A549 (cell line): ENCODE results near the gene STPG4. TPM values are rescaled to one million over a fixed set of nuclear protein-coding genes. Genes with fewer than 3 reads are reported as not detected.

Source experiments
- ATAC-seq, 2 experiments: fragments of 200-7000 bp in 1 of 2; fragments of >200 bp in 1 of 2; cut with Nextera tagmentation in 1 of 2; cut with Tn5 transposase in 1 of 2; 3 replicates each; pipeline versions ENCODE4 v1.8.0 to v1.9.1; 2018 to 2020; ENCODE audit warnings: mild to moderate bottlenecking in 1 of 2, moderate library complexity in 1 of 2
- CTCF ChIA-PET: fragments of 300-600 bp; sonication (Branson Sonifier 250); formaldehyde crosslinking; extraction: SDS; loops from one replicate; lab custom pipeline; 2021; ENCODE audit warnings: antibody characterized with exemption, inconsistent platforms; lab: Yijun Ruan, JAX
- POLR2A ChIA-PET: fragments of 350-600 bp; formaldehyde crosslinking; extraction: SDS; loops from one replicate; lab custom pipeline; 2021; ENCODE audit warnings: antibody characterized with exemption, inconsistent platforms; lab: Yijun Ruan, JAX
- DNase-seq, 2 experiments: peaks; one replicate each; pipeline versions ENCODE4 v3.0.0 to v3.0.0-alpha.2; 2011 to 2016; ENCODE audit warnings: low read depth in 1 of 2, low spot score in 1 of 2
- FAIRE-seq: peaks from 2 replicates; lab custom pipeline; 2011; peaks lifted over from hg19 to GRCh38; lab: Jason Lieb, UNC
- H3K27ac ChIP-seq, 2 experiments: fragments of >200 bp; sonication (Bioruptor Twin); formaldehyde crosslinking; 3 replicates each; pipeline ENCODE4 v1.5.1; 2016 to 2017
- H3K4me1 ChIP-seq: fragments of >200 bp; sonication (Bioruptor Twin); formaldehyde crosslinking; 3 replicates; pipeline ENCODE4 v1.6.1; 2016
- H3K4me2 ChIP-seq: fragments of >200 bp; sonication (Bioruptor Twin); formaldehyde crosslinking; 3 replicates; pipeline ENCODE4 v1.6.1; 2016
- H3K4me3 ChIP-seq: fragments of >200 bp; sonication (Bioruptor Twin); formaldehyde crosslinking; 3 replicates; pipeline ENCODE4 v1.5.1; 2016
- H3K9me3 ChIP-seq: fragments of >200 bp; sonication (Bioruptor Twin); formaldehyde crosslinking; 3 replicates; pipeline ENCODE4 v1.6.1; 2016
- ATOH8 ChIP-seq: fragments of 250-450 bp; sonication (Bioruptor Pico); IDR thresholded peaks from 2 replicates; pipeline ENCODE4 v1.5.0; 2020; ENCODE audit warnings: low read depth, mild to moderate bottlenecking, moderate library complexity
- BCL3 ChIP-seq: fragments of >200 bp; sonication (Bioruptor Twin); formaldehyde crosslinking; IDR thresholded peaks from 3 replicates; pipeline ENCODE4 v1.6.1; 2016
- CEBPB ChIP-seq, 2 experiments: fragments of >200 bp in 1 of 2; sonication (Bioruptor Twin) in 1 of 2; formaldehyde crosslinking in 1 of 2; IDR thresholded peaks; 2 replicates each; pipeline ENCODE4 v1.6.1; 2012 to 2016
- CHD2 ChIP-seq: fragments of 150-350 bp; IDR thresholded peaks from 2 replicates; pipeline ENCODE4 v1.6.1; 2014; ENCODE audit warnings: low read length; ENCODE audit not compliant: partially characterized antibody
- E2F6 ChIP-seq: IDR thresholded peaks from 2 replicates; pipeline ENCODE4 v1.6.1; 2012; ENCODE audit warnings: low read depth, borderline replicate concordance
- EHMT2 ChIP-seq: fragments of 200-600 bp; sonication (generic); IDR thresholded peaks from 2 replicates; pipeline ENCODE4 v1.6.1; 2016; ENCODE audit warnings: antibody characterized with exemption, low read depth, mild to moderate bottlenecking, moderate library complexity
- EP300 ChIP-seq, 2 experiments: fragments of >200 bp; sonication (Bioruptor Twin); formaldehyde crosslinking; IDR thresholded peaks; 2 replicates in 1 of 2; 3 replicates in 1 of 2; pipeline ENCODE4 v1.6.1; 2016 to 2017
- ESRRA ChIP-seq: fragments of 150-350 bp; IDR thresholded peaks from 2 replicates; pipeline ENCODE4 v1.6.1; 2014; ENCODE audit warnings: mild to moderate bottlenecking, low read length, borderline replicate concordance
- FOSB ChIP-seq: fragments of 250-450 bp; sonication (Bioruptor Pico); IDR thresholded peaks from 2 replicates; pipeline ENCODE4 v1.5.0; 2020; ENCODE audit warnings: mild to moderate bottlenecking, moderate library complexity
- FOSL2 ChIP-seq, 2 experiments: fragments of 450-650 bp in 1 of 2; fragments of >200 bp in 1 of 2; sonication (Bioruptor Twin) in 1 of 2; formaldehyde crosslinking; IDR thresholded peaks; 2 replicates each; pipeline versions ENCODE4 v1.5.0 to v1.6.1; 2016 to 2020; ENCODE audit warnings: mild to moderate bottlenecking in 1 of 2, moderate library complexity in 1 of 2
- HDAC2 ChIP-seq: fragments of 200-600 bp; sonication (generic); IDR thresholded peaks from 2 replicates; pipeline ENCODE4 v1.6.1; 2016
- HOXB13 ChIP-seq: fragments of 250-450 bp; sonication (Bioruptor Pico); IDR thresholded peaks from 2 replicates; pipeline ENCODE4 v1.5.0; 2020; ENCODE audit warnings: low read depth, mild to moderate bottlenecking, moderate library complexity
- HOXB5 ChIP-seq: fragments of 250-450 bp; sonication (Bioruptor Pico); IDR thresholded peaks from 2 replicates; pipeline ENCODE4 v1.5.0; 2020; ENCODE audit warnings: mild to moderate bottlenecking, moderate library complexity
- KDM1A ChIP-seq: fragments of 200-600 bp; sonication (generic); IDR thresholded peaks from 2 replicates; pipeline ENCODE4 v1.6.1; 2016; ENCODE audit warnings: low read depth, mild to moderate bottlenecking
- KDM5A ChIP-seq: fragments of 200-600 bp; sonication (generic); IDR thresholded peaks from 2 replicates; pipeline ENCODE4 v1.6.1; 2016; ENCODE audit warnings: antibody characterized with exemption, mild to moderate bottlenecking
- MAFK ChIP-seq: fragments of 450-650 bp; IDR thresholded peaks from 2 replicates; pipeline ENCODE4 v1.6.1; 2014; ENCODE audit not compliant: partially characterized antibody
- MYC ChIP-seq: IDR thresholded peaks from 2 replicates; pipeline ENCODE4 v1.6.1; 2012; ENCODE audit warnings: mild to moderate bottlenecking, inconsistent platforms, low read length, improper control_type of control experiment, borderline replicate concordance
- NPAS2 ChIP-seq: fragments of 250-450 bp; sonication (Bioruptor Pico); IDR thresholded peaks from 2 replicates; pipeline ENCODE4 v1.8.0; 2022; ENCODE audit warnings: mild to moderate bottlenecking, moderate library complexity, borderline replicate concordance
- NR3C1 ChIP-seq: fragments of >200 bp; sonication (Bioruptor Twin); formaldehyde crosslinking; IDR thresholded peaks from 3 replicates; pipeline ENCODE4 v1.6.1; 2017
- PHF8 ChIP-seq: fragments of 200-600 bp; sonication (generic); IDR thresholded peaks from 2 replicates; pipeline ENCODE4 v1.6.1; 2016; ENCODE audit warnings: low read depth, mild to moderate bottlenecking, antibody characterized with exemption, moderate library complexity, borderline replicate concordance
- POLR2AphosphoS2 ChIP-seq: conservative IDR thresholded peaks from 2 replicates; pipeline ENCODE4 v1.6.1; 2012; ENCODE audit warnings: low read length, improper control_type of control experiment, inconsistent platforms
- RAD21 ChIP-seq, 2 experiments: fragments of >200 bp in 1 of 2; sonication (Bioruptor Twin) in 1 of 2; formaldehyde crosslinking in 1 of 2; IDR thresholded peaks in 1 of 2; conservative IDR thresholded peaks in 1 of 2; 2 replicates in 1 of 2; 3 replicates in 1 of 2; pipeline ENCODE4 v1.6.1; 2012 to 2018; ENCODE audit warnings: inconsistent platforms in 1 of 2
- RCOR1 ChIP-seq: fragments of 150-350 bp; IDR thresholded peaks from 2 replicates; pipeline ENCODE4 v1.6.1; 2014; ENCODE audit warnings: antibody characterized with exemption, low read length, low read depth
- RNF2 ChIP-seq: fragments of 200-600 bp; sonication (generic); IDR thresholded peaks from 2 replicates; pipeline ENCODE4 v1.6.1; 2016; ENCODE audit warnings: low read depth, mild to moderate bottlenecking, antibody characterized with exemption, moderate library complexity, borderline replicate concordance
- SMC3 ChIP-seq: fragments of >200 bp; sonication (Bioruptor Twin); formaldehyde crosslinking; IDR thresholded peaks from 3 replicates; pipeline ENCODE4 v1.6.1; 2018; ENCODE audit warnings: inconsistent platforms
- TFCP2L1 ChIP-seq: fragments of 250-450 bp; sonication (Bioruptor Pico); IDR thresholded peaks from 2 replicates; pipeline ENCODE4 v1.5.0; 2021; ENCODE audit warnings: mild to moderate bottlenecking
- USF2 ChIP-seq: fragments of 450-650 bp; IDR thresholded peaks from 2 replicates; pipeline ENCODE4 v1.6.1; 2014; ENCODE audit warnings: antibody characterized with exemption
- ZFP36 ChIP-seq: fragments of 450-650 bp; IDR thresholded peaks from 2 replicates; pipeline ENCODE4 v1.6.1; 2014; ENCODE audit warnings: borderline replicate concordance; ENCODE audit not compliant: partially characterized antibody
- ZSCAN20 ChIP-seq: fragments of 250-450 bp; sonication (Bioruptor Pico); IDR thresholded peaks from 2 replicates; pipeline ENCODE4 v1.8.0; 2022; ENCODE audit warnings: mild to moderate bottlenecking, moderate library complexity
- WGBS: methylation state at CpG from one replicate; pipeline ENCODE4 v1.1.6; 2017; ENCODE audit errors: missing lambda C conversion rate; 5-methylcytosine and 5-hydroxymethylcytosine counted together
- polyA plus RNA-seq, 4 experiments: library from polyadenylated mRNA; depleted of rRNA in 3 of 4; stranded (reverse); fragments of >200 nt; fragmentation: RNase III in 1 of 4; extraction: RNeasy Plus Mini Kit Qiagen cat#74134 plus additional on column Dnase treatment in 1 of 4; gene quantifications; 2 replicates in 3 of 4; 3 replicates in 1 of 4; pipeline ENCODE4 v1.2.3, GENCODE V29; 2011 to 2017
- TF ChIP-seq, protein P1 (sequence below): fragments of >200 bp; sonication (Bioruptor Twin); formaldehyde crosslinking; IDR thresholded peaks from 2 replicates; pipeline ENCODE4 v1.6.1; 2016
- TF ChIP-seq, protein P2 (sequence below): fragments of >200 bp; sonication (Bioruptor Twin); formaldehyde crosslinking; IDR thresholded peaks from 3 replicates; pipeline ENCODE4 v1.5.1; 2016
- TF ChIP-seq, protein P3 (sequence below): fragments of 250-450 bp; sonication (Bioruptor Pico); IDR thresholded peaks from 2 replicates; pipeline ENCODE4 v1.5.0; 2021; ENCODE audit warnings: mild to moderate bottlenecking, moderate library complexity, borderline replicate concordance

Gene STPG4
- polyA plus RNA-seq, 2 of the 4 experiments (the other 2 are of a cell fraction): 0.05 to 0.13 TPM

- CTCF ChIA-PET: interaction anchor here (0.7 kb wide), 1 partner anchor 198 kb away, joined by 3 read pairs; no protein-coding TSS in a partner anchor
- DNase-seq: peak in 1 of 2 experiments; percentile 77
- peak overlapping the region; percentile 81 for H3K4me2 ChIP-seq
- H3K27ac ChIP-seq: peak overlapping the region; percentile 89 to 94
- no peaks in the 10 kb centered on the region for H3K9me3 ChIP-seq
- H3K4me1 ChIP-seq: peaks cover 69% of the 10 kb centered on the region
- POLR2A ChIA-PET: no interaction called here
- WGBS: 2% methylated on average over 1 of the region's 1 CpG
- ATAC-seq: peak in 1 of 2 experiments; percentile 16; a peak in 3 of 6 replicates
- FAIRE-seq: peak; percentile 61
- H3K4me3 ChIP-seq: no peak overlapping the region
- TF ChIP-seq HOXB13 (CRISPR knock-in tag) (peak; percentile 64; the same call in 1 of the 2 replicates), FOSB (CRISPR knock-in tag) (peak; percentile 79; the same call in 1 of the 2 replicates), NR3C1 (no peak), USF2 (no peak), ZFP36 (peak; percentile 39), E2F6 (no peak), POLR2AphosphoS2 (no peak), EP300 (IDR thresholded peaks at IDR 0.05) (peak; percentile 44 to 53; a peak in 2 of 5 replicates), TFCP2L1 (CRISPR knock-in tag) (no peak), MAFK (peak; percentile 11), ATOH8 (peak; percentile 47; the same call in 1 of the 2 replicates), BCL3 (no peak; the same call in 2 of the 3 replicates), SMC3 (peak; percentile 29; the same call in 1 of the 3 replicates), MYC (no peak), ESRRA (no peak), NPAS2 (CRISPR knock-in tag) (no peak), PHF8 (no peak), HDAC2 (no peak), CHD2 (no peak), EHMT2 (0 out of 2 replicates have a peak, but pooled peaks have one; percentile 29), KDM1A (no peak), CEBPB (IDR thresholded peaks at IDR 0.05) (peak; percentile 46 to 92), RAD21 (conservative IDR thresholded peaks at IDR 0.05 in 1 of 2, IDR thresholded peaks at IDR 0.05 in 1 of 2) (peak in 1 of 2 experiments; percentile 24; a peak in 1 of 5 replicates), KDM5A (no peak), HOXB5 (CRISPR knock-in tag) (no peak; the same call in 1 of the 2 replicates), RCOR1 (no peak), FOSL2 (IDR thresholded peaks at IDR 0.05) (no peak; the same call in none of the 2 replicates), FOSL2 (CRISPR knock-in tag; IDR thresholded peaks at IDR 0.05) (peak; percentile 92), RNF2 (no peak), ZSCAN20 (CRISPR knock-in tag) (no peak)
- TF ChIP-seq, protein P1, sequence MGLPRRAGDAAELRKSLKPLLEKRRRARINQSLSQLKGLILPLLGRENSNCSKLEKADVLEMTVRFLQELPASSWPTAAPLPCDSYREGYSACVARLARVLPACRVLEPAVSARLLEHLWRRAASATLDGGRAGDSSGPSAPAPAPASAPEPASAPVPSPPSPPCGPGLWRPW: no peak
- TF ChIP-seq, protein P2, sequence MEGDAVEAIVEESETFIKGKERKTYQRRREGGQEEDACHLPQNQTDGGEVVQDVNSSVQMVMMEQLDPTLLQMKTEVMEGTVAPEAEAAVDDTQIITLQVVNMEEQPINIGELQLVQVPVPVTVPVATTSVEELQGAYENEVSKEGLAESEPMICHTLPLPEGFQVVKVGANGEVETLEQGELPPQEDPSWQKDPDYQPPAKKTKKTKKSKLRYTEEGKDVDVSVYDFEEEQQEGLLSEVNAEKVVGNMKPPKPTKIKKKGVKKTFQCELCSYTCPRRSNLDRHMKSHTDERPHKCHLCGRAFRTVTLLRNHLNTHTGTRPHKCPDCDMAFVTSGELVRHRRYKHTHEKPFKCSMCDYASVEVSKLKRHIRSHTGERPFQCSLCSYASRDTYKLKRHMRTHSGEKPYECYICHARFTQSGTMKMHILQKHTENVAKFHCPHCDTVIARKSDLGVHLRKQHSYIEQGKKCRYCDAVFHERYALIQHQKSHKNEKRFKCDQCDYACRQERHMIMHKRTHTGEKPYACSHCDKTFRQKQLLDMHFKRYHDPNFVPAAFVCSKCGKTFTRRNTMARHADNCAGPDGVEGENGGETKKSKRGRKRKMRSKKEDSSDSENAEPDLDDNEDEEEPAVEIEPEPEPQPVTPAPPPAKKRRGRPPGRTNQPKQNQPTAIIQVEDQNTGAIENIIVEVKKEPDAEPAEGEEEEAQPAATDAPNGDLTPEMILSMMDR: no peak
- TF ChIP-seq, protein P3, sequence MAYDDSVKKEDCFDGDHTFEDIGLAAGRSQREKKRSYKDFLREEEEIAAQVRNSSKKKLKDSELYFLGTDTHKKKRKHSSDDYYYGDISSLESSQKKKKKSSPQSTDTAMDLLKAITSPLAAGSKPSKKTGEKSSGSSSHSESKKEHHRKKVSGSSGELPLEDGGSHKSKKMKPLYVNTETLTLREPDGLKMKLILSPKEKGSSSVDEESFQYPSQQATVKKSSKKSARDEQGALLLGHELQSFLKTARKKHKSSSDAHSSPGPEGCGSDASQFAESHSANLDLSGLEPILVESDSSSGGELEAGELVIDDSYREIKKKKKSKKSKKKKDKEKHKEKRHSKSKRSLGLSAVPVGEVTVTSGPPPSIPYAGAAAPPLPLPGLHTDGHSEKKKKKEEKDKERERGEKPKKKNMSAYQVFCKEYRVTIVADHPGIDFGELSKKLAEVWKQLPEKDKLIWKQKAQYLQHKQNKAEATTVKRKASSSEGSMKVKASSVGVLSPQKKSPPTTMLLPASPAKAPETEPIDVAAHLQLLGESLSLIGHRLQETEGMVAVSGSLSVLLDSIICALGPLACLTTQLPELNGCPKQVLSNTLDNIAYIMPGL (CRISPR knock-in tag): no peak
Measured at GRCh38 chr2:47190188-47190881, 35.2 kb upstream of the STPG4 start.
